ENCODE measurements around the gene TLL1. TPM values are rescaled to one million over a fixed set of nuclear protein-coding genes. Genes with fewer than 3 reads are reported as not detected.

Gene TLL1
- total RNA-seq, 1 experiment from 2014 or later, result 0.37 TPM

DNA sequence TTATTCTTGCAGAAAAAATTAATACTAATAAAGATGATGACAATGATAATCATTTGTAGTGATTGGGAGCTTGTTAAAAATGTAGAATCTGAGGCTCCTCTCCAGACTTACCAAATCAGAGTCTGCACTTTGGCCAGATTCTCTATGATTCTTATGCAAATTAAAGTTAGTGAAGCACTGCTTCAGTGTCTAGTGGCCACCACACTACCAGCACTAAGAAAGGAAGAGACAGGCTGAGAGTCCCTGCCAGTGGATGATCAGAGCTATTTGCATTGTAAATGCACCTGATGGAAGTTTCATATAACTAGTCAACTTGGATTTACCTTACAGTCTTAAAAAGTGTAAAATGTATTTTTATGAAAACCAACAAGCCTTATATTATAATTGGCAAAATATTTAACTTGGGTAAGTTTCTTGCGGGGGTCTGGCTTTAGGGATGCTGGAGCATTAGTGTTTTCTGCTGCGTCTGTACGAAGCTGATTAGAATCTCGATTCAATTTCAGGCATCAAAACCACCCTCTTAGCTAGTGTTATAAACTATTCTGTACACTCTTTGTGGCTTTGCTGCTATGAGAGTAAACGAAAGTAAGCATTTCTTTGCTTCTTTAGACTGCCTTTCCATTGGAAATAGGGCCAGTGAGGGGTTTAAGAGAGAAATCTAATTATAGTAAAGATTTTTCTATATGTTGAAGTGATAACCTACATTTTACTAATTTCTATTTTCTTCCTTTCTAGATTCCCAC lies 114.1 kb downstream of the TLL1 start:
- Histone ChIP-seq H3K4me3 (replicated peaks in 1 of 2; ENCODE audit: low read depth in 1 of 2, low read length in 2 of 2) (no peak overlapping the region), H3K36me3 (ENCODE audit: control insufficient read depth in 1 of 2, insufficient read depth in 2 of 2, low read length in 2 of 2) (no peaks in the 10 kb centered on the region), H3K79me2 (ENCODE audit: insufficient read depth, low read length) (no peaks in the 10 kb centered on the region), H3K9ac (ENCODE audit: low read length) (no peak overlapping the region), H3K4me1 (ENCODE audit: control insufficient read depth in 1 of 2, insufficient read depth in 2 of 2, low read length in 2 of 2) (no peaks in the 10 kb centered on the region), H3K9me3 (ENCODE audit: control insufficient read depth in 1 of 2, insufficient read depth in 1 of 2, low read depth in 1 of 2, low read length in 2 of 2) (no peaks in the 10 kb centered on the region), H4K20me1 (ENCODE audit: insufficient read depth) (no peaks in the 10 kb centered on the region), H2AFZ (ENCODE audit: low read depth, low read length, poor library complexity, severe bottlenecking) (no peak overlapping the region), H3K9me2 (ENCODE audit: insufficient read depth) (no peaks in the 10 kb centered on the region), H3K4me2 (ENCODE audit: low read length) (no peak overlapping the region), H3K27me3 (ENCODE audit: insufficient read depth, low read length) (no peaks in the 10 kb centered on the region), H3K27ac (ENCODE audit: low read depth, low read length) (no peak overlapping the region)
- CTCF ChIA-PET, result no interaction called here
- TF ChIP-seq SP1 (IDR thresholded peaks at IDR 0.05; ENCODE audit: low read depth), result no peak
- TF ChIP-seq POLR2A (IDR thresholded peaks at IDR 0.05; ENCODE audit: borderline replicate concordance, extremely low read depth, insufficient read depth, insufficient read length), result no peak
- no peak for TF ChIP-seq POLR2AphosphoS5 (IDR thresholded peaks at IDR 0.05; ENCODE audit: low read depth, low read length)
- TF ChIP-seq CBX3 (IDR thresholded peaks at IDR 0.05; ENCODE audit: low read depth), result no peak
- no peak for TF ChIP-seq CEBPB (IDR thresholded peaks at IDR 0.05; ENCODE audit: low read depth)
- no peak for TF ChIP-seq ZNF274 (IDR thresholded peaks at IDR 0.05; ENCODE audit: low read depth, low read length)
- no peak for TF ChIP-seq FOSL1 (IDR thresholded peaks at IDR 0.05; ENCODE audit: low read depth)
- TF ChIP-seq SRF (IDR thresholded peaks at IDR 0.05; ENCODE audit: low read depth), result no peak
- intact Hi-C loops (cut with micrococcal nuclease), result no loop called here
- DNase-seq (ENCODE audit: low read depth, low spot score) (no peak), ATAC-seq (no peak)
- POLR2A ChIA-PET, result no interaction called here
- RAD21 ChIA-PET (ENCODE audit: low non-redundant PET in 1 of 2, low total read pairs in 2 of 2, uncharacterized antibody in 2 of 2, unreplicated experiment in 2 of 2), result no interaction called here
- BruUV-seq (replicated peaks), result no TSS peak

DNA sequence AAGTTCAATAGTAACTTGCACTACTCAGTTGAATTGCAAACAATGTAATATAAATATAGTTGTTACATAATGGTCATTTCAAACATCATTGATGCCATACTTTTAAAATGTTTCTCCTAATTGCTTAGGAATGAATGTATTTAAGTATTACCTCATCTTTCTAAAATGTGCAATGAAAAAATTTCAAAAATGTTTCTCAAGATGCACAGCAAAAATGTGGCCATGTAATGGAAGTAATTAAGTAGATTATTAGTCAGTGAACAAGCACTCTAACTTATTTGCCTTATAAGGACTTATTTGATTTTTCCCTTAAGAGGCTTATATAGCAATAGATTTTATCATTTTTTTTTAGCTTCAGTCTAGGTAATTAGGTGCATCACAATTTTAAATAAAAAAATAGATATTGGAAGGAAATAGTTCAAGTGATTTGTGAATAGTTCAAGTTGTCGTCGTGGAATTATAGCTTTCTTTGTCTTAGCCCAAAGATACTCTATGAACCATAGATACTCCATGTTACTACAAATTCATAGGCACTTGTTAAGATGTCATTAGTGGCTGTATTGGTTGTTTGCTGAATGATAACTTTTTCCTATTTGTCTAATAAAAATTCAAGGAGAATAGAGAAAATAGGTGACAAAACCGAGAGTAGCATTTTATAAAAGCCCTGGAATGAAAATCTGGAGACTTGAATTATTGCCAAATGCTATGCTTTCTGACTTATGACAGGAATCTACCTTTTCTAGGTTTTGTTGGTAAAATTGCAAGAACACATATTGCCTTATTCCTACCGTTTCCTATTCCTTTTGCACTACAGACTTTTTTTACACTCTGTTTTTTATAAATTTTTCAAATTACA lies 118.5 kb downstream of the TLL1 start:
- H4K20me1 ChIP-seq (ENCODE audit: insufficient read depth), result no peaks in the 10 kb centered on the region
- no peaks in the 10 kb centered on the region for H3K9me3 ChIP-seq (ENCODE audit: control insufficient read depth in 1 of 2, insufficient read depth in 1 of 2, low read depth in 1 of 2, low read length in 2 of 2)
- CTCF ChIA-PET, result no interaction called here
- POLR2A ChIA-PET, result no interaction called here
- RAD21 ChIA-PET (ENCODE audit: low non-redundant PET in 1 of 2, low total read pairs in 2 of 2, uncharacterized antibody in 2 of 2, unreplicated experiment in 2 of 2), result no interaction called here
- no peaks in the 10 kb centered on the region for H3K79me2 ChIP-seq (ENCODE audit: insufficient read depth, low read length)
- H3K4me2 ChIP-seq (ENCODE audit: low read length), result no peak overlapping the region
- H3K9ac ChIP-seq (ENCODE audit: low read length), result no peak overlapping the region
- no peak overlapping the region for H3K27ac ChIP-seq (ENCODE audit: low read depth, low read length)
- H2AFZ ChIP-seq (ENCODE audit: low read depth, low read length, poor library complexity, severe bottlenecking), result no peak overlapping the region
- DNase-seq (ENCODE audit: low read depth, low spot score) (no peak), ATAC-seq (no peak)
- no TSS peak for BruUV-seq (replicated peaks)
- H3K4me3 ChIP-seq (replicated peaks in 1 of 2; ENCODE audit: low read depth in 1 of 2, low read length in 2 of 2), result no peak overlapping the region
- no peaks in the 10 kb centered on the region for H3K4me1 ChIP-seq (ENCODE audit: control insufficient read depth in 1 of 2, insufficient read depth in 2 of 2, low read length in 2 of 2)
- TF ChIP-seq EZH2 (IDR thresholded peaks at IDR 0.05) (no peak), SIN3A (IDR thresholded peaks at IDR 0.05; ENCODE audit: low read depth) (no peak), POLR2A (IDR thresholded peaks at IDR 0.05; ENCODE audit: borderline replicate concordance, extremely low read depth, insufficient read depth, insufficient read length) (no peak), ZFX (IDR thresholded peaks at IDR 0.05) (no peak), ZNF274 (IDR thresholded peaks at IDR 0.05; ENCODE audit: low read depth, low read length) (no peak), ELF1 (IDR thresholded peaks at IDR 0.05; ENCODE audit: borderline replicate concordance, low read depth) (no peak)
- TF ChIP-seq, protein P1, sequence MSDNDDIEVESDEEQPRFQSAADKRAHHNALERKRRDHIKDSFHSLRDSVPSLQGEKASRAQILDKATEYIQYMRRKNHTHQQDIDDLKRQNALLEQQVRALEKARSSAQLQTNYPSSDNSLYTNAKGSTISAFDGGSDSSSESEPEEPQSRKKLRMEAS (IDR thresholded peaks at IDR 0.05), result no peak
- no peaks in the 10 kb centered on the region for H3K36me3 ChIP-seq (ENCODE audit: control insufficient read depth in 1 of 2, insufficient read depth in 2 of 2, low read length in 2 of 2)
- no peaks in the 10 kb centered on the region for H3K9me2 ChIP-seq (ENCODE audit: insufficient read depth)
- no peaks in the 10 kb centered on the region for H3K27me3 ChIP-seq (ENCODE audit: insufficient read depth, low read length)
- intact Hi-C loops (cut with micrococcal nuclease), result no loop called here

Measured in HCT116 (cell line).